GM12878 (cell line): Measurements from ENCODE around the gene PRKAR1A. TPM values are rescaled to one million over a fixed set of nuclear protein-coding genes. Genes with fewer than 3 reads are reported as not detected.

ENCODE experiments used
- ATAC-seq: fragments of 200-7000 bp; cut with Tn5 transposase; 3 replicates; pipeline ENCODE4 v1.9.1; 2020; ENCODE audit warnings: mild to moderate bottlenecking, moderate library complexity
- BruUV-seq: library from RNA; stranded (reverse); fragments of 400-500 nt; replicated peaks from 2 replicates; lab custom pipeline; 2021; lab: Mats Ljungman, UMichigan
- CTCF ChIA-PET: fragments of 300-600 bp; sonication (Branson Sonifier 250); formaldehyde crosslinking; extraction: SDS; loops from one replicate; lab custom pipeline; 2021; ENCODE audit warnings: inconsistent platforms; lab: Yijun Ruan, JAX
- POLR2A ChIA-PET: fragments of 350-600 bp; formaldehyde crosslinking; extraction: SDS; loops from one replicate; lab custom pipeline; 2021; ENCODE audit warnings: inconsistent platforms; lab: Charles Lee
- RAD21 ChIA-PET: fragments of 300-600 bp; sonication (Branson Sonifier 250); formaldehyde crosslinking; loops from one replicate; lab custom pipeline; 2023; ENCODE audit warnings: antibody characterized with exemption; ENCODE audit not compliant: unreplicated experiment; lab: Charles Lee
- SMC1A ChIA-PET: fragments of 300-600 bp; sonication (Branson Sonifier 250); formaldehyde crosslinking; loops from one replicate; lab custom pipeline; 2023; ENCODE audit not compliant: unreplicated experiment, uncharacterized antibody; lab: Charles Lee
- DNase-seq: peaks from one replicate; pipeline ENCODE4 v3.0.0-alpha.2; 2011; ENCODE audit warnings: low read depth, low spot score
- FAIRE-seq: peaks from 3 replicates; lab custom pipeline; 2011; peaks lifted over from hg19 to GRCh38; lab: Jason Lieb, UNC
- H2AFZ ChIP-seq: 2 replicates; pipeline ENCODE4 v1.6.0; 2011; ENCODE audit warnings: low read depth, low read length, control low read depth; ENCODE audit not compliant: control insufficient read depth
- H3K27ac ChIP-seq: 2 replicates; pipeline ENCODE4 v1.5.1; 2011; ENCODE audit warnings: control low read depth; ENCODE audit not compliant: control insufficient read depth, insufficient read depth
- H3K27me3 ChIP-seq, 2 experiments: replicated peaks in 1 of 2; 2 replicates each; pipeline versions ENCODE4 v1.6.0 to v1.6.1; 2011; ENCODE audit warnings: low read length in 1 of 2; ENCODE audit not compliant: control insufficient read depth in 2 of 2, insufficient read depth in 2 of 2
- H3K36me3 ChIP-seq, 2 experiments: 2 replicates each; pipeline ENCODE4 v1.5.1; 2011; ENCODE audit warnings: low read length in 1 of 2; ENCODE audit not compliant: control insufficient read depth in 2 of 2, insufficient read depth in 2 of 2
- H3K4me1 ChIP-seq: 2 replicates; pipeline ENCODE4 v1.6.1; 2011; ENCODE audit warnings: mild to moderate bottlenecking, low read length, moderate library complexity, mixed read lengths; ENCODE audit not compliant: control insufficient read depth, insufficient read depth
- H3K4me2 ChIP-seq: 2 replicates; pipeline ENCODE4 v1.6.0; 2011; ENCODE audit warnings: control low read depth; ENCODE audit not compliant: control insufficient read depth, insufficient read depth
- H3K4me3 ChIP-seq: fragments of 200-600 bp; sonication (generic); 2 replicates; pipeline ENCODE4 v1.5.1; 2016
- H3K79me2 ChIP-seq: 2 replicates; pipeline ENCODE4 v1.6.0; 2011; ENCODE audit warnings: low read length; ENCODE audit not compliant: control insufficient read depth, insufficient read depth
- H3K9ac ChIP-seq: 2 replicates; pipeline ENCODE4 v1.8.0; 2011; ENCODE audit warnings: low read length, control low read depth, mixed read lengths; ENCODE audit not compliant: control insufficient read depth, insufficient read depth
- H3K9me3 ChIP-seq: replicated peaks from 3 replicates; pipeline ENCODE4 v1.5.1; 2011; ENCODE audit warnings: mild to moderate bottlenecking, low read length; ENCODE audit not compliant: control insufficient read depth, insufficient read depth
- H4K20me1 ChIP-seq: 2 replicates; pipeline ENCODE4 v1.6.0; 2011; ENCODE audit not compliant: control insufficient read depth, insufficient read depth
- CHD4 ChIP-seq: fragments of 200-600 bp; sonication (generic); IDR thresholded peaks from 2 replicates; pipeline ENCODE4 v1.6.1; 2016; ENCODE audit warnings: mild to moderate bottlenecking
- NBN ChIP-seq: fragments of 450-650 bp; IDR thresholded peaks from 2 replicates; pipeline ENCODE4 v1.6.1; 2016
- NRF1 ChIP-seq: conservative IDR thresholded peaks from 2 replicates; pipeline ENCODE4 v1.6.1; 2011; ENCODE audit warnings: mild to moderate bottlenecking, low read depth, low read length, improper control_type of control experiment
- PML ChIP-seq: IDR thresholded peaks from 2 replicates; pipeline ENCODE4 v1.6.1; 2012; ENCODE audit warnings: low read length, inconsistent platforms
- RCOR1 ChIP-seq: conservative IDR thresholded peaks from 2 replicates; pipeline ENCODE4 v1.6.1; 2012; ENCODE audit warnings: low read depth, low read length, improper control_type of control experiment
- SREBF1 ChIP-seq: IDR thresholded peaks from 2 replicates; pipeline ENCODE4 v1.6.1; 2012; ENCODE audit warnings: mild to moderate bottlenecking, low read length
- SRF ChIP-seq, 2 experiments: IDR thresholded peaks; 2 replicates each; pipeline ENCODE4 v1.6.1; 2011; ENCODE audit warnings: low read depth in 2 of 2, low read length in 2 of 2, mild to moderate bottlenecking in 1 of 2, moderate library complexity in 1 of 2
- ZBED1 ChIP-seq: IDR thresholded peaks from 2 replicates; pipeline ENCODE4 v1.6.1; 2016; ENCODE audit warnings: borderline replicate concordance
- WGBS: methylation state at CpG from one replicate; pipeline ENCODE4 v1.1.6; 2016; ENCODE audit warnings: low lambda C conversion rate; ENCODE audit not compliant: insufficient replicate concordance, insufficient coverage; ENCODE audit errors: missing lambda C conversion rate; 5-methylcytosine and 5-hydroxymethylcytosine counted together
- in situ Hi-C: fragments of 300-500 bp; cut with MboI; formaldehyde crosslinking; loops from 9 replicates; pipeline ENCODE4 v1.14.3; 2018; ENCODE audit warnings: mixed read lengths
- intact Hi-C: fragments of 100-400 bp; cut with micrococcal nuclease; formaldehyde crosslinking; loops from one replicate; pipeline ENCODE4 v1.14.2; 2022; ENCODE audit not compliant: unreplicated experiment
- polyA plus RNA-seq, 11 experiments: library from polyadenylated mRNA; depleted of rRNA in 4 of 11; unstranded in 6 of 11; stranded (reverse) in 5 of 11; fragments of >200 nt; fragmentation: Nextera tagmentation in 4 of 11; fragmentation: Illumina TruSeq in 1 of 11; extraction: Ambion mirVana in 4 of 11; extraction: Trizol in 1 of 11; gene quantifications; 1 replicate in 1 of 11; 2 replicates in 10 of 11; pipeline versions ENCODE4 v1.2.1 to v1.2.3, GENCODE V29; 2011 to 2016; ENCODE audit warnings: inconsistent platforms in 2 of 11, missing spikeins in 2 of 11, low read depth in 1 of 11
- total RNA-seq, 4 experiments: library from RNA; depleted of rRNA in 3 of 4; stranded (reverse); fragments of >200 nt in 3 of 4; fragmentation: Illumina TruSeq in 1 of 4; extraction: Trizol in 1 of 4; gene quantifications; 2 replicates each; pipeline versions ENCODE4 v1.2.1 to v1.2.3, GENCODE V29; 2013 to 2021

Gene PRKAR1A
- total and polyA plus RNA-seq, 10 of the 15 experiments (the other 5 are each of a cell fraction or from before 2014, with no cell fraction given), result 29.1 to 200 (median 125) TPM

DNA sequence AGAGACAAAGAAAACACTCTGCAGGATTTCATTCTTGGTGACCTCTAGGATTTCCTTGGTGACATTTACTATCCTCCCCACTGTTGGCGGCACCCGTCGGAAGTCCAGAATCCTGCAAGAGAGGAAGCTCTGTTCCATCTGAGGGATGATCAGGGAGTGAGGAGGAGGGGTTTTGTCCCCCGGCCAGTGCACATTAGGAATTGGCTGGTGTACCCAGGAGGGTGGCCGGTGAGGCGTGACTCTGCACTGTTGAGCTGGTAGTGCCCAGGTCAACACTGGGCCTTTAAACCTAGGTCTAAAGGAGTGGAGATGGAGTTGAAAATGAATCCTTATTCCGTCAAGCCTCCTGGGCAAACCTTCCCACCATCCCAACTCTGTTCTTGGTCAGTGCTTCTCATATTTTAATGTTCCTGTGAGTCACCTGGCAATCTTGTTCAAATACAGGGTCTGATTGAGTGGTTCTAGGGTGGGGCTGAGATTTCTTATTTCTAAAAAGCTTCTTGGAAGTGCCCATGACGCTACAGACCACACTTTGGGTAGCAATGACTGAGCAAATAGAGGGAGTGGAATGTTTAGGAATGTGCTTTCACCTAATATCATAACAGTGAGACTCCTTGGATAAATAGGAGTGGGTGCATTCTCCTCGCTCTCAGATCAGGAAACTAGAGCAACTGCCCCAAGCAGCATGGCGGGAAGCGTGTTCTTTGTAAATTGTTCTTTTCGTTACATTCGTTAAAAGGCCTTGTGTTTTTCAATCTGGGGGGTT, 30.7 kb downstream of the PRKAR1A start:
- RAD21 ChIA-PET, result no interaction called here
- Histone ChIP-seq H2AFZ (no peak overlapping the region), H3K36me3 (peaks cover 0 to 2% of the 10 kb centered on the region in 2 experiments; a peak in 2 of 4 replicates), H3K79me2 (no peaks in the 10 kb centered on the region), H3K4me1 (no peaks in the 10 kb centered on the region), H3K27me3 (no peaks in the 10 kb centered on the region), H3K4me3 (no peak overlapping the region), H3K27ac (no peak overlapping the region), H3K4me2 (no peak overlapping the region), H4K20me1 (no peaks in the 10 kb centered on the region), H3K9ac (no peak overlapping the region), H3K9me3 (no peaks in the 10 kb centered on the region)
- FAIRE-seq, result no peak
- TF ChIP-seq ZBED1 (no peak), CHD4 (no peak), RCOR1 (no peak), SREBF1 (no peak), NBN (no peak), SRF (IDR thresholded peaks at IDR 0.05; ENCODE audit: low read depth in 2 of 2, low read length in 2 of 2) (no peak)
- no peak for DNase-seq
- SMC1A ChIA-PET, result no interaction called here
- in situ Hi-C loops (no loop called here), intact Hi-C loops (no loop called here)
- CTCF ChIA-PET, result no interaction called here
- 90% methylated on average over 13 of the region's 13 CpGs for WGBS
- ATAC-seq, result no peak
- BruUV-seq, result no TSS peak
- POLR2A ChIA-PET, result no interaction called here

DNA sequence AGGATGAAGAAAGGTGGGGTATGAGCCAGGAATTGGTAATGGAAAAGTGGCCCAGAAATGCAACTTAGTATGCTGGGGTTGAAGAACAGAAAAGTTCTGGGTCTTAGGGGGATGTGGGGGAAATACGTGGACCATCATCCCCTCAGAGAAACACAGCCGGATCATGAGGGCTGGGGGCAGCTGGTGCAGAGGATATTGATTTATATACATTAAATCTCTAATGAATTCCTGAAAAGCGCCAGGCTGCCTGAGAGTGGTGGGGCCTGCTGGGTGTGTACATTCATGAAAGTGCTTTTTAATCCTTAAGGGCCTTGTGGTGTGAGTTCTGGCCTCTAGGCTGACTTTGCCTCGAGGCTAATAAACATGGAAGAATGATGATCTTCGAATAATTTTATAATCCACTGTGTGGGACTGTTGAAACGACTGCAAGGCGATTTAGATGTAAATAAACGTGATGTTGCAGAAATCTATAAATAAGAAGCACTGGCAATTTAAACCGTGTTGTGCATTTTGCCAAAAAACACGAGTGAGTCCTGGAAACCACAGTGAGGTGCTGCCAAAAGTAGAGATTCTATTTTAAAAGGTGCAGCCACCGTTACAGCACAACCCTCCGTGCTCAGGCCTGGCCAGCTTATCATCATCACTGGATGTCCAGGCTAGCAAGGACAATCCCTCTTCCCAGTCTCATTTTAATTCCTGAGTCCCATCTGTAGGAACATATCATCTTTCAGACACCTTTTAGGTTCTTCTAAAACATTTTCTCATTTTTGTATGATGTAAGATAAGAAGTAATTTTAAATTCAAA, 32.1 kb downstream of the PRKAR1A start:
- Histone ChIP-seq H3K4me2 (no peak overlapping the region), H3K9ac (no peak overlapping the region), H3K79me2 (no peaks in the 10 kb centered on the region), H3K9me3 (no peaks in the 10 kb centered on the region), H3K27ac (no peak overlapping the region), H3K4me1 (no peaks in the 10 kb centered on the region), H3K27me3 (no peaks in the 10 kb centered on the region), H2AFZ (no peak overlapping the region), H3K36me3 (no peaks in the 10 kb centered on the region), H4K20me1 (no peaks in the 10 kb centered on the region), H3K4me3 (no peak overlapping the region)
- RAD21 ChIA-PET, result no interaction called here
- SMC1A ChIA-PET, result no interaction called here
- no peak for TF ChIP-seq NRF1
- TF ChIP-seq PML, result no peak
- POLR2A ChIA-PET, result no interaction called here
- in situ Hi-C loops, result no loop called here
- DNase-seq, result no peak
- intact Hi-C loops, result no loop called here
- FAIRE-seq, result no peak
- BruUV-seq, result no TSS peak
- CTCF ChIA-PET, result no interaction called here
- WGBS, result 69% methylated on average over 12 of the region's 12 CpGs
- ATAC-seq, result no peak
